ENCODE measurements around the gene ADPGK.

- TF ChIP-seq CTCF (IDR thresholded peaks at IDR 0.05) (no peak), POLR2A (IDR thresholded peaks at IDR 0.05) (no peak)
Measured at GRCh38 chr15:72826611-72827010, 43.1 kb upstream of the ADPGK start.
